Liver (tissue), 3 donors: ENCODE measurements around the gene GHR.

Experiments used
- FOXA1 ChIP-seq: IDR thresholded peaks from 2 replicates; pipeline ENCODE4 v1.6.1; 2016; ENCODE audit warnings: antibody characterized with exemption
- GABPA ChIP-seq, 2 donors: IDR thresholded peaks in 1 of 2; conservative IDR thresholded peaks in 1 of 2; 2 replicates each; pipeline ENCODE4 v1.6.1; 2016; ENCODE audit warnings: antibody characterized with exemption in 2 of 2, mild to moderate bottlenecking in 1 of 2, moderate library complexity in 1 of 2
- HNF4G ChIP-seq: IDR thresholded peaks from 2 replicates; pipeline ENCODE4 v1.6.1; 2016; ENCODE audit warnings: antibody characterized with exemption
- JUND ChIP-seq, 2 donors: IDR thresholded peaks; 2 replicates each; pipeline ENCODE4 v1.6.1; 2016; ENCODE audit warnings: antibody characterized with exemption in 2 of 2
- MAX ChIP-seq: IDR thresholded peaks from 2 replicates; pipeline ENCODE4 v1.6.1; 2016; ENCODE audit warnings: antibody characterized with exemption
- NR2F2 ChIP-seq: IDR thresholded peaks from 2 replicates; pipeline ENCODE4 v1.6.1; 2016; ENCODE audit warnings: antibody characterized with exemption
- YY1 ChIP-seq: IDR thresholded peaks from 2 replicates; pipeline ENCODE4 v1.6.1; 2016; ENCODE audit warnings: antibody characterized with exemption, mild to moderate bottlenecking
- TF ChIP-seq, protein P1 (sequence below): fragments of 150-350 bp; IDR thresholded peaks from 2 replicates; pipeline ENCODE4 v1.5.1; 2017; ENCODE audit warnings: improper control_type of control experiment, low read depth, low read length; ENCODE audit not compliant: missing input control
- donor health status: healthy.
- donor health status: healthy.

- TF ChIP-seq GABPA (IDR thresholded peaks at IDR 0.05 in 1 of 2, conservative IDR thresholded peaks at IDR 0.05 in 1 of 2), result no peak
- TF ChIP-seq, protein P1, sequence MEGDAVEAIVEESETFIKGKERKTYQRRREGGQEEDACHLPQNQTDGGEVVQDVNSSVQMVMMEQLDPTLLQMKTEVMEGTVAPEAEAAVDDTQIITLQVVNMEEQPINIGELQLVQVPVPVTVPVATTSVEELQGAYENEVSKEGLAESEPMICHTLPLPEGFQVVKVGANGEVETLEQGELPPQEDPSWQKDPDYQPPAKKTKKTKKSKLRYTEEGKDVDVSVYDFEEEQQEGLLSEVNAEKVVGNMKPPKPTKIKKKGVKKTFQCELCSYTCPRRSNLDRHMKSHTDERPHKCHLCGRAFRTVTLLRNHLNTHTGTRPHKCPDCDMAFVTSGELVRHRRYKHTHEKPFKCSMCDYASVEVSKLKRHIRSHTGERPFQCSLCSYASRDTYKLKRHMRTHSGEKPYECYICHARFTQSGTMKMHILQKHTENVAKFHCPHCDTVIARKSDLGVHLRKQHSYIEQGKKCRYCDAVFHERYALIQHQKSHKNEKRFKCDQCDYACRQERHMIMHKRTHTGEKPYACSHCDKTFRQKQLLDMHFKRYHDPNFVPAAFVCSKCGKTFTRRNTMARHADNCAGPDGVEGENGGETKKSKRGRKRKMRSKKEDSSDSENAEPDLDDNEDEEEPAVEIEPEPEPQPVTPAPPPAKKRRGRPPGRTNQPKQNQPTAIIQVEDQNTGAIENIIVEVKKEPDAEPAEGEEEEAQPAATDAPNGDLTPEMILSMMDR, result no peak
- no peak for TF ChIP-seq HNF4G
- TF ChIP-seq MAX, result no peak
- TF ChIP-seq JUND (IDR thresholded peaks at IDR 0.05), result no peak
- TF ChIP-seq YY1, result no peak
- no peak for TF ChIP-seq NR2F2
- no peak for TF ChIP-seq FOXA1
Measured at GRCh38 chr5:42721484-42721883, 298.2 kb downstream of the GHR start.
